CD4-positive, alpha-beta T cell treated with Interleukin-1 beta for 1 hour (primary cell): ENCODE results near the gene CDC45.
"Not testable (repeated sequence)": the region's sequence is repeated elsewhere in the genome, so short reads cannot be mapped to it uniquely, and the experiment has no call there.

Source experiments
- DNase-seq, 2 donors: peaks; one replicate each; pipeline ENCODE4 v3.0.0-alpha.2; 2020 to 2022

CDC45 gene, protein sequence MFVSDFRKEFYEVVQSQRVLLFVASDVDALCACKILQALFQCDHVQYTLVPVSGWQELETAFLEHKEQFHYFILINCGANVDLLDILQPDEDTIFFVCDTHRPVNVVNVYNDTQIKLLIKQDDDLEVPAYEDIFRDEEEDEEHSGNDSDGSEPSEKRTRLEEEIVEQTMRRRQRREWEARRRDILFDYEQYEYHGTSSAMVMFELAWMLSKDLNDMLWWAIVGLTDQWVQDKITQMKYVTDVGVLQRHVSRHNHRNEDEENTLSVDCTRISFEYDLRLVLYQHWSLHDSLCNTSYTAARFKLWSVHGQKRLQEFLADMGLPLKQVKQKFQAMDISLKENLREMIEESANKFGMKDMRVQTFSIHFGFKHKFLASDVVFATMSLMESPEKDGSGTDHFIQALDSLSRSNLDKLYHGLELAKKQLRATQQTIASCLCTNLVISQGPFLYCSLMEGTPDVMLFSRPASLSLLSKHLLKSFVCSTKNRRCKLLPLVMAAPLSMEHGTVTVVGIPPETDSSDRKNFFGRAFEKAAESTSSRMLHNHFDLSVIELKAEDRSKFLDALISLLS

GRCh38 chr22:19479355-19480172 is at the start of gene CDC45:
Gene CDC45, plus strand, starts transcription at chr22:19479920. Its CDS starts 49 bp downstream, at chr22:19479969.
- peak; percentile 96 to 97 for DNase-seq

DNA sequence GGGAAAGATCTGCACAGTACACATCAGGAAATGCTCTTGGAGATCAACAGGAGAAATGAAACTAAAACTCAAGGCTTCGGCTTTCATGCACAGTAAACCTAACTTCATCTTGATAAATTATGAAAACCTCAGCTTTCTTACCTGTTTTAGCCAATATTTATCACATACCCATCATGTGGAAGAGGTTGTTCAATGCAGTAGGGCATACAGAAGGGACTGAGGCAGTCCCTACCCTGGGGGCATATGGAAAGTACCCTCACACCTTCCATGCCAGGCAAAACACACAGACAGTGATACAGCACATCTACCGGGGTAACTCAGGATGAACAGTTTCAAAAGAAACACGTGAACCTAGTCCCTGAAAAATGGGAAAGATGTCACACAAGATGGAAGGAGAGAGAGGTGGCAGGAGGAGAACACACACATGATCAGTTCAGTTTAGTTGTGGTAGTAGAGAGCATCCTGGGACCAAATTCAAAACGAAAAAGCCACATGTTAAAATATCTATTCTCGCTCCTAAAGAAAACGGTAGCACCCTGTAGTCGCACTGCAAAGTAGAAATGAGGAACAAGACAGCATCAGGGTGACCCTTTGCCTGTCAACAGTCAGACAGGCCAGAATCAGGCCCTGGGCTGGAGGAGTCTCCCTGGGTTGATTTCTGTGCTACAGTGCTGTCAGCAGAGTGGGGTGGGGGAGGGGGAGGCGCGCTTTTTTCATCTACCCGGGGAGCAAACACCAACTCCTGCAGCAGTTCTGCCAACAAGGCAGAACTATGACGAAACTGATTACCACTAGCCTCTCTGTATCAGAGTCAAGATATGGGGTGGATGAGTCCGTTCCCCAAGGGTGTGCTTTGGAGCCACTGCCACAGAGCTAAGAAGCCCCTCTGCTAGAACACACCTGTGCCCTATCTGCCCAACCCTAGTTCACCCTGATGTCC is 49.5 kb upstream of the CDC45 start:
- DNase-seq: peak; percentile 39 to 49

DNA sequence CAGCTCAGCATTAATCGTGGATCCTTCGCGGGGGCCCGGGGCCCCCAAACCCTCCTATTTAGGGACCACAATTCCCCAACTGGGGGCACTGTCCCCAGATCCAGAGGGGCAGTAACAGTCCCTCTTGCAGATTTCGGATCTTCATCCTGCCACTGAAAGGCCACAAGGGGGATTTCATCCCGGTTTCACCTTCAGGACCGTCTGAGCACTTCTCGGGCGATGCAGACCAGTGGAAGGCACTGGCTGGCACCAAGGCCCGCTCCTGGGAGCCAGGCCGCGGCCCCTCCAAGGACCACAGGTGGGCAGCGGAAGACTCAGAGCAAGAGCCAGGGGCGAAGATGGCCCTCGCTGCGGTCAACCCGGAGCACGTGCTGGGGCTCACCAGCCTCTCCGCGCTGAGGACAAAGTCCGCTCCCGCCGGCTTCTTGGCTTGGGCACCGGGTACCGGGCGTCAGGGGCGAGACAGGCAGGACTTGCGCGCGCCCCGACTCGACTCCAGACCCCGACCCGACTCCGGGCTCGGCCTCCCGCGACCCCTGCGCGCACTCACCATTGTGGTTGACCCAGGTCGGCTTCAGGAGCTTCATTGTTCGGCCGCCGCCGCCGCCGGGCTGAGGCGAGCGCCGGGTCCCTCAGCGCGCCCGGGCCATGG is 48.7 kb upstream of the CDC45 start:
- DNase-seq: peak in 1 of 2 donors; percentile 5

DNA sequence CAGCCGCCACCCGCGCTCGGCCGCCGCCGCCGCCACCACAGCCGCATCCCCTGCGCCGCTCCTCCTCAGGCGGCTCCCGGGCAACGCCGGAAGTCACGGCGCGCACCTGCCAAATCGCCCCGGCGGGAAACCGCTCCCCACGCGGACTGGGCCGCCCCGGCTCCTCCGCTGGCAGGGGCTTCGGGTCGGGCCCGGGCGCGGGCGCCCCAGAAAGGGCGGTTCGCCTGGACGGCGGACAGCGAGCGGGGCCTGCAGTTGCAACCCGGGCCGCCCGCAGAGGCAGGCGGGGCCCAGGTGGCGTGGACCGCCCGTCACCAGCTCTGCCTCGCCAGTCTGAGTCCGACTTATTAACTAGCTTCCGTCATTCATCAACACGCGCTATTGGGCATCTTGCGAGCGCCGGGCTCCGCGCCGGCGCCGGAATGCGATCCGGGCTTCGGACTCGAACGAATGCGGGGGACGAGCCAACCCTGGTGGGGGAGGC is 48.0 kb upstream of the CDC45 start, which contains the start of gene HIRA:
TSS of gene HIRA (minus strand) at position 85 of the 484 bp plus-strand sequence. CDS start 257 bp downstream, outside the sequence.
- DNase-seq: peak; percentile 80 to 87

DNA sequence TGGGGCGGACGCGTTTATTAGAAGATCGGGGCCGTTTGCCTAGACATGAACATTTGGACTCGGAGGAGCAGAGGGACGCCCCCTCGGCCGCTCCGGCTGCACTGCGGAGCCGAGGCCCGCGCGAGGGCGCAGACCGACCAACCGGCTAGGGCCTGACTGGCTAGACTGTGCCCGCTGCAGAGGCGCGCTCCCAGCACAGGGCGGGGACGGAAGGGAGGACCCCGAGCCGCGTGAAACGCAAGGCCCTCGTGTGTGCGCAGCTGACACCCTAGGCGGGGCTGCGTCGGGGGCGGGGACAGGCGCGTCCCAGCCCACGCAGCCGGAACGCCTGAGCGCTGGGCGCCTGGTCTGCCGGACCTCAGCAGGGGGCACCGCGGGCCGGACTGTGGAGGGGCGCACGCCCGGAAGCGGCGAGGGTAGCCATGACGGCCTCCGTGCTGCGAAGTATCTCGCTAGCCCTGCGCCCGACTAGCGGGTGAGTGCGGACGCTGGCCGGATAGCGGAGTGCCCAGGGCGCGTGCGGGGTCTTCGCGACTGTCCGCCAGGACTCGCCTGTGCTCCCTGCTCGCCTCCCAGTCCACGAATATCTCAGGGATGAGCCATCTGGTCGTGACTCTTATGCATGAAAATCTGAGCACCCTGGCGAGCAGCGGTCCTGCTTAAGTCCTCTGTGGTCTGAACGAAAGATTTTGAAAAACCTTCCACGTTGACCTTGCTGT is 47.4 kb upstream of the CDC45 start, which contains the start of gene MRPL40:
TSS of gene MRPL40 (plus strand) at position 413 of the 719 bp plus-strand sequence. CDS start at position 423, 10 bp downstream.
- peak; percentile 89 to 91 for DNase-seq

DNA sequence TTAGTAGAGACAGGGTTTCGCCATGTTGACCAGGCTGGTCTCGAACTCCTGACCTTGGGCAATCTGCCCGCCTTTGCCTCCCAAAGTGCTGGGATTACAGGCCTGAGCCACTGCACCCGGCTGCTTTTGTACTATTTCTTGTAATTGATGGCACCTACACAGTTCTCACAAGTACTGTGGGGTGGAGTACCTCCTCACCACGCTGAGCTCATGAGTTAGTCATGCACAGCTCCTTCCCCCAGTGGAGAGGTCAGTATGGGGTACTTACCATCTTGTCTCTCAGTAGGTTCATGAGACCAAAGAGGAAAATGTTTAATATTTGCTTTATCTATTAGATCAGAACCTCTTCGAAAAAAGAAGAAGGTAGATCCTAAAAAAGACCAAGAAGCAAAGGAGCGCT is 45.3 kb upstream of the CDC45 start:
- no peak for DNase-seq

- no peak for DNase-seq
These were observed 44.7 kb upstream of the CDC45 start for GRCh38 chr22:19434829-19435580.

GRCh38 chr22:19436444-19437161 is 43.1 kb upstream of the CDC45 start:
- not testable (repeated sequence) for DNase-seq

GRCh38 chr22:19438298-19438697 is 41.4 kb upstream of the CDC45 start:
- no peak for DNase-seq

GRCh38 chr22:19440411-19441195 is 39.1 kb upstream of the CDC45 start:
- no peak for DNase-seq

GRCh38 chr22:19442166-19442565 is 37.6 kb upstream of the CDC45 start:
- DNase-seq: no peak

GRCh38 chr22:19443544-19444211 is 36.0 kb upstream of the CDC45 start:
- no peak for DNase-seq

GRCh38 chr22:19445279-19445982 is 34.3 kb upstream of the CDC45 start:
- not testable (repeated sequence) for DNase-seq

DNA sequence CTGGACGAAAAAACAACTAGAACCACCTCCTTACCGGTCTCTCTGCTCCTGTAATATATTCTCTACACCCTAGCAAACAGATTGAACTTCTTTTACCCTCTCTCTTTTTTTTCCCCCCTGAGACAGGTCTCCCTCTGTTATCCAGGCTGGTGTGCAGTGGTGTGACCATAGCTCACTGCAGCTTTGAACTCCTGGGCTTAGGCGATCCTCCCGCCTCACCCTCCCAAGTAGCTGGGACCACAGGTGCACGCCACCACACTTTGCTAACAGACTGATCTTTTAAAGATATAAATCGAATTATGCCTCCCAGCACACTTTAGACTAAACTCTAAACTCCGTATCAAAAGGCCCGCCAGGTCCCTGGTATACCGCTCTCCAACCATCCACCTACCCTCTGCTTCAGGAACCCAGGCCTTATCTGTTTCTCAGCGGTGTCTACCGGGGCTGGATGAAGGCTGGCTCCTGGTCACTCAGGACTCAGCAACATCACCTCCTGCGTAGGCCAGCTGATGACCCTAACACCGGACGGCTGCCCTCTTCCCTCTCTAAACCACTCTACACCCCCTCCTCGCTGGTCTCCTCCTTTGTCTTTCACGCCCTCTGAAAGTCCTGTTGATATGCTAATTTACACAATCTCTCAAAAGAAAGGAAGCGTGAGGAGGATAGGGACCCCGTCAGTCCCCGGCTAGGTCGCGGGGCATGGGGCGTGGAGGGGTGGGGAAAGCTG is 33.0 kb upstream of the CDC45 start:
- DNase-seq: no peak

- DNase-seq: peak; percentile 92 to 95
These were observed 32.2 kb upstream of the CDC45 start, which contains the start of gene C22orf39 for GRCh38 chr22:19447330-19448075. Gene C22orf39, minus strand, starts transcription at chr22:19447711. Its CDS starts 23 bp downstream, at chr22:19447688.
